IPS DF 19.7 (cell line): Measurements from ENCODE around the gene KLK6.

Experiments used
- DNase-seq: peaks from one replicate; pipeline ENCODE4 v3.0.0-alpha.2; 2013; ENCODE audit warnings: low read depth, low spot score

The KLK6 gene

GRCh38 chr19:50911206-50912101 is 57.9 kb downstream of the KLK6 start, which contains the start of gene KLK4:
KLK4 (minus strand) TSS chr19:50911395; CDS start chr19:50910738, 657 bp downstream.
- DNase-seq = no peak

DNA sequence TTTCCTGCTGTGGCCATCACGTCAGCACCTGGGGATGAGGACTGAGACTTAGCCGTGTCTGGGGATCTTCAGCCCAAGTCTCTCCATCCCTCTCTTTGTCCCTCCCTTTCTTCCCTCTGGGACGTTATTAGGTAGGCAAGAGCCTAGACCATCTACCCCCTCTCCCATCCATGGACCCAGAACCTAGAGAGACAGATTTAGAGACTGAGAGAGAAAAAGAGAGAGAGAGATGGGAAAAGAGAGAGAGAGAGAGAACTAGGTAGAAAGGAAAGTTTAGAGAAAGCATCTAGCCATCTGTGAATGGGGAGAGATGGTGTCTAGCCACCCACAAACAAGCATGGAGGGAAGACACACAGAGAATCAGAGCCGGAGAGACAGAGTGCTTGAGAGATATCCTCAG is 58.7 kb downstream of the KLK6 start:
- no peak for DNase-seq

GRCh38 chr19:50909240-50910070 is 59.9 kb downstream of the KLK6 start:
- no peak for DNase-seq
